HL-60 (cell line): ENCODE measurements around the gene GJB2.

Experiments used
- CTCF ChIP-seq: IDR thresholded peaks from one replicate; pipeline ENCODE4 v1.5.1; 2011; ENCODE audit warnings: low read length, control low read depth, inconsistent platforms; ENCODE audit not compliant: insufficient read depth
- POLR2AphosphoS5 ChIP-seq: IDR thresholded peaks from 2 replicates; pipeline ENCODE4 v1.6.1; 2012; ENCODE audit warnings: low read depth
- SPI1 ChIP-seq: IDR thresholded peaks from 2 replicates; pipeline ENCODE4 v1.6.1; 2012; ENCODE audit warnings: low read depth, mild to moderate bottlenecking, borderline replicate concordance

- TF ChIP-seq POLR2AphosphoS5 (no peak), CTCF (no peak), SPI1 (no peak)
Observed at GRCh38 chr13:20150561-20150960, 42.2 kb downstream of the GJB2 start.
